Medulla oblongata (tissue), 1 donor: ENCODE data around the gene HSFX3.
"Not testable (repeated sequence)": the region's sequence is repeated elsewhere in the genome, so short reads cannot be mapped to it uniquely, and the experiment has no call there.

Experiments used
- DNase-seq: peaks from one replicate; pipeline ENCODE4 v3.0.0-alpha.2; 2015; ENCODE audit errors: extremely low spot score

The HSFX3 gene

GRCh38 chrX:149549701-149550100 is at the start of gene HSFX3:
Gene HSFX3, minus strand, starts transcription at chrX:149549924. Its CDS starts 72 bp downstream, at chrX:149549852.
- not testable (repeated sequence) for DNase-seq

GRCh38 chrX:149598603-149599002 is 48.9 kb upstream of the HSFX3 start:
- DNase-seq = not testable (repeated sequence)

GRCh38 chrX:149595943-149596342 is 46.2 kb upstream of the HSFX3 start:
- DNase-seq = not testable (repeated sequence)

- not testable (repeated sequence) for DNase-seq
These were observed 45.5 kb upstream of the HSFX3 start, which contains the start of gene HSFX2 for GRCh38 chrX:149595214-149595613. Gene HSFX2, minus strand, starts transcription at chrX:149595314. Its CDS starts 614 bp downstream, at chrX:149594700.

- DNase-seq = not testable (repeated sequence)
These were observed 41.3 kb upstream of the HSFX3 start for GRCh38 chrX:149590993-149591392.

GRCh38 chrX:149587359-149587758 is 37.6 kb upstream of the HSFX3 start, which contains the start of gene MAGEA9B:
Gene MAGEA9B, minus strand, starts transcription at chrX:149587459. Its CDS starts 4,280 bp downstream, at chrX:149583179.
- not testable (repeated sequence) for DNase-seq

GRCh38 chrX:149585631-149586030 is 35.9 kb upstream of the HSFX3 start:
- not testable (repeated sequence) for DNase-seq

GRCh38 chrX:149573456-149573855 is 23.7 kb upstream of the HSFX3 start:
- not testable (repeated sequence) for DNase-seq

GRCh38 chrX:149572743-149573142 is 23.0 kb upstream of the HSFX3 start:
- DNase-seq = no peak

GRCh38 chrX:149571770-149572169 is 22.0 kb upstream of the HSFX3 start:
- DNase-seq = no peak

GRCh38 chrX:149570668-149571067 is 20.9 kb upstream of the HSFX3 start:
- DNase-seq = no peak

- DNase-seq = no peak
These were observed 20.0 kb upstream of the HSFX3 start for GRCh38 chrX:149569770-149570169.

- DNase-seq = no peak
These were observed 19.1 kb upstream of the HSFX3 start for GRCh38 chrX:149568701-149569296.

- no peak for DNase-seq
These were observed 18.1 kb upstream of the HSFX3 start for GRCh38 chrX:149567621-149568417.

GRCh38 chrX:149563359-149563758 is 13.6 kb upstream of the HSFX3 start:
- no peak for DNase-seq

- not testable (repeated sequence) for DNase-seq
These were observed 5.5 kb upstream of the HSFX3 start for GRCh38 chrX:149555251-149555650.

GRCh38 chrX:149551939-149552248 is 2.2 kb upstream of the HSFX3 start:
- DNase-seq = not testable (repeated sequence)

- not testable (repeated sequence) for DNase-seq
These were observed 1.7 kb upstream of the HSFX3 start for GRCh38 chrX:149551245-149551938.

- DNase-seq = not testable (repeated sequence)
These were observed 730 bp upstream of the HSFX3 start for GRCh38 chrX:149550454-149550853.

GRCh38 chrX:149547782-149548181 is 1.9 kb downstream of the HSFX3 start:
- not testable (repeated sequence) for DNase-seq

GRCh38 chrX:149546962-149547361 is 2.8 kb downstream of the HSFX3 start:
- not testable (repeated sequence) for DNase-seq
